HepG2 (cell line): ENCODE results near the gene PEX11G. TPM values are rescaled to one million over a fixed set of nuclear protein-coding genes. Genes with fewer than 3 reads are reported as not detected.

ENCODE experiments used
- BHLHE40 ChIP-seq: IDR thresholded peaks from 2 replicates; pipeline ENCODE4 v1.6.1; 2011; ENCODE audit warnings: low read length, improper control_type of control experiment
- CBFB ChIP-seq: sonication (generic); formaldehyde crosslinking; IDR thresholded peaks from 2 replicates; pipeline ENCODE4 v1.4.0; 2020; ENCODE audit warnings: missing genetic modification reagents
- JARID2 ChIP-seq: sonication (generic); formaldehyde crosslinking; IDR thresholded peaks from 2 replicates; pipeline ENCODE4 v1.8.1; 2023; ENCODE audit warnings: missing genetic modification reagents, inconsistent platforms; ENCODE audit not compliant: insufficient replicate concordance
- JUN ChIP-seq: sonication (generic); formaldehyde crosslinking; IDR thresholded peaks from 2 replicates; pipeline ENCODE4 v1.4.0; 2020; ENCODE audit warnings: mild to moderate bottlenecking, missing genetic modification reagents
- PBX3 ChIP-seq: sonication (generic); formaldehyde crosslinking; IDR thresholded peaks from 2 replicates; pipeline ENCODE4 v1.8.1; 2023; ENCODE audit warnings: missing genetic modification reagents, inconsistent platforms, borderline replicate concordance
- RARA ChIP-seq: IDR thresholded peaks from 2 replicates; pipeline ENCODE4 v1.6.1; 2016; ENCODE audit warnings: missing genetic modification reagents, missing compliant biosample characterization
- SKIL ChIP-seq: sonication (generic); formaldehyde crosslinking; IDR thresholded peaks from 2 replicates; pipeline ENCODE4 v1.8.0; 2022; ENCODE audit warnings: missing genetic modification reagents, mild to moderate bottlenecking, moderate library complexity, borderline replicate concordance
- SNAPC4 ChIP-seq: sonication (generic); formaldehyde crosslinking; IDR thresholded peaks from 2 replicates; pipeline ENCODE4 v1.4.0; 2020; ENCODE audit warnings: mild to moderate bottlenecking, missing genetic modification reagents
- TAF1 ChIP-seq: sonication (generic); formaldehyde crosslinking; IDR thresholded peaks from 2 replicates; pipeline ENCODE4 v1.4.0; 2020; ENCODE audit warnings: missing genetic modification reagents
- ZC3H13 ChIP-seq: sonication (generic); formaldehyde crosslinking; IDR thresholded peaks from 2 replicates; pipeline ENCODE4 v1.8.1; 2023; ENCODE audit warnings: mild to moderate bottlenecking, missing genetic modification reagents, moderate library complexity
- ZFAT ChIP-seq: sonication (generic); formaldehyde crosslinking; conservative IDR thresholded peaks from 2 replicates; pipeline ENCODE4 v1.8.1; 2023; ENCODE audit warnings: missing genetic modification reagents, inconsistent platforms
- ZNF431 ChIP-seq: sonication (generic); formaldehyde crosslinking; IDR thresholded peaks from 2 replicates; pipeline ENCODE4 v1.9.0; 2022; ENCODE audit warnings: missing genetic modification reagents, low read depth, mild to moderate bottlenecking, borderline replicate concordance
- ZNF816 ChIP-seq: sonication (generic); formaldehyde crosslinking; IDR thresholded peaks from 2 replicates; pipeline ENCODE4 v1.8.0; 2022; ENCODE audit warnings: missing genetic modification reagents, mild to moderate bottlenecking, borderline replicate concordance
- polyA plus RNA-seq, 8 experiments: library from polyadenylated mRNA; depleted of rRNA in 3 of 8; stranded (reverse) in 7 of 8; unstranded in 1 of 8; fragments of >200 nt; fragmentation: Illumina TruSeq in 4 of 8; extraction: Trizol in 4 of 8; gene quantifications; 2 replicates each; pipeline versions ENCODE4 v1.2.1 to v1.2.3, GENCODE V29; 2011 to 2016; ENCODE audit warnings: low read depth in 4 of 8, missing spikeins in 1 of 8, mixed read lengths in 1 of 8; ENCODE audit not compliant: insufficient read depth in 1 of 8
- total RNA-seq, 5 experiments: library from RNA; depleted of rRNA; stranded (reverse); fragments of >200 nt; fragmentation: Illumina TruSeq; extraction: Trizol; gene quantifications; 2 replicates each; pipeline ENCODE4 v1.2.3, GENCODE V29; 2016; ENCODE audit warnings: low read depth in 1 of 5
- TF ChIP-seq, protein P1 (sequence below): sonication (generic); formaldehyde crosslinking; IDR thresholded peaks from 2 replicates; pipeline ENCODE4 v1.4.0; 2020; ENCODE audit warnings: missing genetic modification reagents
- TF ChIP-seq, protein P2 (sequence below): sonication (generic); formaldehyde crosslinking; IDR thresholded peaks from 2 replicates; pipeline ENCODE4 v1.8.1; 2023; ENCODE audit warnings: mild to moderate bottlenecking, inconsistent platforms, moderate library complexity, missing genetic modification reagents, borderline replicate concordance

PEX11G gene
- total and polyA plus RNA-seq, 2 of the 13 experiments (the other 11 are each of a cell fraction or from before 2014, with no cell fraction given), result not detected

DNA sequence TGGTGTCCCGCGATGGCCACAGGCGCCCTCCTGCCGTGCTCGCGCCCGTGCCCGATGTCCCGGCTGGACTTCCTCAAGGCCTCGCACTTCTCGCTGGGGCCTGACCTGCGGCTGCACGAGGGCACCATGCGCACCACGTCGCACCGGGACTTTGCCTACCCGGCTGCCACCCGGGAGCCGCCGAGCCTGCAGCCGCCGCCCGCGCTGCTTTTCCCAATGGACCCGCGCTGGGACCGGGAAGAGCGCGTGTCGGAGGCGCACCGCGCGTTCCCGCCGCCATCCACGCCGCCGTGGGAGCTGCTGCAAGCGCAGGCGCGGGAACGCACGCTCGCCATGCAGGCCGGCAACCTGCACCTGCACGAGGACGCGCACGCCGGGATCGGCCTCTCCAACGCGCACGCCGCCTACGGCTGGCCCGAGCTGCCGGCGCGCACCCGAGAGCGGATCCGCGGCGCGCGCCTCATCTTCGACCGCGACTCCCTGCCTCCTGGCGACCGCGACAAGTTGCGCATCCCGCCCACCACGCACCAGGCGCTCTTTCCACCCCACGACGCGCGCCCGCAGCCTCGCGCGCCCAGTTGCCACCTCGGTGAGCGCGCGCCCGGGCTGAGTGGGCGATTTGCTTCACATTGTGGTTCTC lies 12.1 kb upstream of the PEX11G start (continued):
- TF ChIP-seq, protein P1, sequence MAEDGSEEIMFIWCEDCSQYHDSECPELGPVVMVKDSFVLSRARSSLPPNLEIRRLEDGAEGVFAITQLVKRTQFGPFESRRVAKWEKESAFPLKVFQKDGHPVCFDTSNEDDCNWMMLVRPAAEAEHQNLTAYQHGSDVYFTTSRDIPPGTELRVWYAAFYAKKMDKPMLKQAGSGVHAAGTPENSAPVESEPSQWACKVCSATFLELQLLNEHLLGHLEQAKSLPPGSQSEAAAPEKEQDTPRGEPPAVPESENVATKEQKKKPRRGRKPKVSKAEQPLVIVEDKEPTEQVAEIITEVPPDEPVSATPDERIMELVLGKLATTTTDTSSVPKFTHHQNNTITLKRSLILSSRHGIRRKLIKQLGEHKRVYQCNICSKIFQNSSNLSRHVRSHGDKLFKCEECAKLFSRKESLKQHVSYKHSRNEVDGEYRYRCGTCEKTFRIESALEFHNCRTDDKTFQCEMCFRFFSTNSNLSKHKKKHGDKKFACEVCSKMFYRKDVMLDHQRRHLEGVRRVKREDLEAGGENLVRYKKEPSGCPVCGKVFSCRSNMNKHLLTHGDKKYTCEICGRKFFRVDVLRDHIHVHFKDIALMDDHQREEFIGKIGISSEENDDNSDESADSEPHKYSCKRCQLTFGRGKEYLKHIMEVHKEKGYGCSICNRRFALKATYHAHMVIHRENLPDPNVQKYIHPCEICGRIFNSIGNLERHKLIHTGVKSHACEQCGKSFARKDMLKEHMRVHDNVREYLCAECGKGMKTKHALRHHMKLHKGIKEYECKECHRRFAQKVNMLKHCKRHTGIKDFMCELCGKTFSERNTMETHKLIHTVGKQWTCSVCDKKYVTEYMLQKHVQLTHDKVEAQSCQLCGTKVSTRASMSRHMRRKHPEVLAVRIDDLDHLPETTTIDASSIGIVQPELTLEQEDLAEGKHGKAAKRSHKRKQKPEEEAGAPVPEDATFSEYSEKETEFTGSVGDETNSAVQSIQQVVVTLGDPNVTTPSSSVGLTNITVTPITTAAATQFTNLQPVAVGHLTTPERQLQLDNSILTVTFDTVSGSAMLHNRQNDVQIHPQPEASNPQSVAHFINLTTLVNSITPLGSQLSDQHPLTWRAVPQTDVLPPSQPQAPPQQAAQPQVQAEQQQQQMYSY (CRISPR knock-in tag), result 0 out of 2 replicates have a peak, but pooled peaks have one; percentile 29
- TF ChIP-seq PBX3 (CRISPR knock-in tag), result no peak
- TF ChIP-seq, protein P2, sequence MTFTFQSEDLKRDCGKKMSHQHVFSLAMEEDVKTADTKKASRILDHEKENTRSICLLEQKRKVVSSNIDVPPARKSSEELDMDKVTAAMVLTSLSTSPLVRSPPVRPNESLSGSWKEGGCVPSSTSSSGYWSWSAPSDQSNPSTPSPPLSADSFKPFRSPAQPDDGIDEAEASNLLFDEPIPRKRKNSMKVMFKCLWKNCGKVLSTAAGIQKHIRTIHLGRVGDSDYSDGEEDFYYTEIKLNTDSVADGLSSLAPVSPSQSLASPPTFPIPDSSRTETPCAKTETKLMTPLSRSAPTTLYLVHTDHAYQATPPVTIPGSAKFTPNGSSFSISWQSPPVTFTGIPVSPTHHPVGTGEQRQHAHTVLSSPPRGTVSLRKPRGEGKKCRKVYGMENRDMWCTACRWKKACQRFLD (CRISPR knock-in tag), result 0 out of 2 replicates have a peak, but pooled peaks have one; percentile 74
- no peak for TF ChIP-seq JUN (CRISPR knock-in tag)
- TF ChIP-seq BHLHE40, result no peak
- TF ChIP-seq RARA (CRISPR knock-in tag), result no peak
- no peak for TF ChIP-seq SKIL (CRISPR knock-in tag)
- TF ChIP-seq ZC3H13 (CRISPR knock-in tag), result peak; percentile 60; the same call in 1 of the 2 replicates
- TF ChIP-seq TAF1 (CRISPR knock-in tag), result no peak
- no peak for TF ChIP-seq ZNF431
- TF ChIP-seq JARID2 (CRISPR knock-in tag), result no peak
- TF ChIP-seq ZNF816 (CRISPR knock-in tag), result no peak
- TF ChIP-seq ZFAT, result no peak
- TF ChIP-seq SNAPC4 (CRISPR knock-in tag), result no peak
- no peak; the same call in 1 of the 2 replicates for TF ChIP-seq CBFB (CRISPR knock-in tag)
